Breast epithelium (tissue), 4 donors: ENCODE data around the gene WDR72. TPM values are rescaled to one million over a fixed set of nuclear protein-coding genes. Genes with fewer than 3 reads are reported as not detected.

Experiments used
- DNase-seq, 2 donors: peaks; one replicate each; pipeline ENCODE4 v3.0.0-alpha.2; 2019; ENCODE audit warnings: low spot score in 2 of 2
- H3K27ac ChIP-seq, 2 donors: fragments of 200-600 bp; sonication (generic) in 1 of 2; one replicate each; pipeline ENCODE4 v1.5.1; 2016 to 2019; ENCODE audit warnings: mild to moderate bottlenecking in 1 of 2
- H3K27me3 ChIP-seq, 2 donors: fragments of 200-600 bp; sonication (generic) in 1 of 2; one replicate each; pipeline versions ENCODE4 v1.5.1 to v1.6.0; 2017 to 2019; ENCODE audit warnings: control low read depth in 1 of 2, mild to moderate bottlenecking in 1 of 2
- H3K36me3 ChIP-seq: fragments of 200-600 bp; one replicate; pipeline ENCODE4 v1.5.1; 2019
- H3K4me1 ChIP-seq, 2 donors: fragments of 200-600 bp; sonication (generic); one replicate each; pipeline ENCODE4 v1.5.1; 2016 to 2019; ENCODE audit warnings: control low read depth in 1 of 2
- H3K4me3 ChIP-seq, 3 donors: fragments of 200-600 bp; sonication (generic); 1 replicate in 2 of 3; 2 replicates in 1 of 3; pipeline ENCODE4 v1.5.1; 2016 to 2019; ENCODE audit warnings: mild to moderate bottlenecking in 3 of 3, moderate library complexity in 2 of 3
- H3K9me3 ChIP-seq, 2 donors: fragments of 200-600 bp; sonication (generic) in 1 of 2; one replicate each; pipeline ENCODE4 v1.5.1; 2016 to 2019; ENCODE audit warnings: control low read depth in 1 of 2
- POLR2A ChIP-seq: fragments of 450-650 bp; IDR thresholded peaks from one replicate; pipeline ENCODE4 v1.6.1; 2016; ENCODE audit warnings: antibody characterized with exemption, mild to moderate bottlenecking, moderate library complexity
- POLR2AphosphoS5 ChIP-seq, 3 donors: sonication (generic); formaldehyde crosslinking; IDR thresholded peaks; one replicate each; pipeline ENCODE4 v1.6.1; 2017; ENCODE audit warnings: antibody characterized with exemption in 3 of 3
- intact Hi-C: fragments of 100-400 bp; cut with DNase I; formaldehyde crosslinking; loops from one replicate; pipeline ENCODE4 v1.15.1; 2023; ENCODE audit warnings: low total_unique reads
- total RNA-seq, 3 donors: library from RNA; depleted of rRNA; stranded (reverse); fragments of >200 nt; gene quantifications; one replicate each; pipeline ENCODE4 v1.1.0, GENCODE V29; 2016
- TF ChIP-seq, protein P1 (sequence below), 3 donors: fragments of 450-650 bp; IDR thresholded peaks; one replicate each; pipeline ENCODE4 v1.5.1; 2016 to 2017; ENCODE audit warnings: antibody characterized with exemption in 3 of 3, mild to moderate bottlenecking in 3 of 3, moderate library complexity in 3 of 3

WDR72 gene
- total RNA-seq, 3 donors from 2014 or later = 0.66 to 1.2 TPM; not detected in 1

DNA sequence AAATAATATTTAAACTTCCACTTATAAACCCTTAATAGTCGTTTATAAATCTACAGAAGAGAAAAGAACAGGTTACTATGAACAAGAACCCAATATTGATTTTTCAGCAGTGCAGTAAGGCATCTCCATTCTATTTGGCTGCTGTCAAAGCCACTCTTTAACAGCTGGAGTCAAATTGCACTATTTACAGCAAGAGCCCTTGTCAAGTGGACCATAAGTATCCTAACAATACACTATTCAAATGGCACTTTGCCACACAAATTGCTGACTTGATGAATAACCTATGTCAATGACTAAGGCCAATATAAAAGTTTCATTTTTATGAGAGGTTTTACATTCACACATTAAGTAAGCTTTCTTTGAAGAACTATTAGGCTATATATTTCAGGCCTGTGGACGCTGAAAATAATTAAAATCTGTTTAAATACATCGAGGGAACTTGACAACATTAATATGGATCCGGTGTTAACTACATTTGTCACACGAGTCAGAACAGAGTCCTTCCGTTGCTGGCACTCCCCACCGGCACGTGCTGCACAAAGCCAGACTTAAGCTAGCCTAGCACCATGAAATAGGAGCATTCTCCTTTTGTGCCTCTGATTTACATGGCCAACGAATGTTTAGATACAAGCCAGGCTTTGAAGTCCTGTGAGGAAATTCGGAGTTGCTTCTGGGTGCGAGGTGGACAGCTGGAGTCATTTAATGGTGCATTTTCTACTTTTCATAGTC is 100.5 kb downstream of the WDR72 start:
- Histone ChIP-seq H3K4me3 (no peak overlapping the region), H3K27me3 (no peaks in the 10 kb centered on the region), H3K36me3 (no peaks in the 10 kb centered on the region), H3K27ac (no peak overlapping the region), H3K9me3 (no peaks in the 10 kb centered on the region), H3K4me1 (no peaks in the 10 kb centered on the region)
- intact Hi-C loops = no loop called here
- TF ChIP-seq POLR2AphosphoS5 (IDR thresholded peaks at IDR 0.05) = no peak
- TF ChIP-seq, protein P1, sequence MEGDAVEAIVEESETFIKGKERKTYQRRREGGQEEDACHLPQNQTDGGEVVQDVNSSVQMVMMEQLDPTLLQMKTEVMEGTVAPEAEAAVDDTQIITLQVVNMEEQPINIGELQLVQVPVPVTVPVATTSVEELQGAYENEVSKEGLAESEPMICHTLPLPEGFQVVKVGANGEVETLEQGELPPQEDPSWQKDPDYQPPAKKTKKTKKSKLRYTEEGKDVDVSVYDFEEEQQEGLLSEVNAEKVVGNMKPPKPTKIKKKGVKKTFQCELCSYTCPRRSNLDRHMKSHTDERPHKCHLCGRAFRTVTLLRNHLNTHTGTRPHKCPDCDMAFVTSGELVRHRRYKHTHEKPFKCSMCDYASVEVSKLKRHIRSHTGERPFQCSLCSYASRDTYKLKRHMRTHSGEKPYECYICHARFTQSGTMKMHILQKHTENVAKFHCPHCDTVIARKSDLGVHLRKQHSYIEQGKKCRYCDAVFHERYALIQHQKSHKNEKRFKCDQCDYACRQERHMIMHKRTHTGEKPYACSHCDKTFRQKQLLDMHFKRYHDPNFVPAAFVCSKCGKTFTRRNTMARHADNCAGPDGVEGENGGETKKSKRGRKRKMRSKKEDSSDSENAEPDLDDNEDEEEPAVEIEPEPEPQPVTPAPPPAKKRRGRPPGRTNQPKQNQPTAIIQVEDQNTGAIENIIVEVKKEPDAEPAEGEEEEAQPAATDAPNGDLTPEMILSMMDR (IDR thresholded peaks at IDR 0.05) = no peak
- TF ChIP-seq POLR2A = no peak
- DNase-seq = no peak

DNA sequence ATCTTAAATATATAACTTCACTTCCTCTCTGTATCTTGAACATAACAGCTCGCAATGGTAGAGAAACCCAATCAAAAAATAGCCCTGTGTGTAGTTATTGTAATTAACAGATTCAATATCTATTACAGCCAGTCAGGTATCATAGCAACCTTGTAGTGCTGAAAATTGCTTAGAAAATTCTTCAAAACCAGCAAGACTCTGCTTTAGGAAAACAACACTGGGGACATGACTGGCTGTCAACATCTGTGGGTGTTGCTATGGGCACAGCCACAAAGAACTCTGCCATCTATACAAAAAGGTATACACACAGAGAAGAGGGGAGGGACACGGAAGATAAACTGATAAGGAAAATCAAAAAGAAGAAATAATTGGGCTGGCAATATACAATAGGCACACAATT is 101.2 kb downstream of the WDR72 start:
- Histone ChIP-seq H3K36me3 (no peaks in the 10 kb centered on the region), H3K4me3 (no peak overlapping the region), H3K4me1 (no peaks in the 10 kb centered on the region), H3K27ac (no peak overlapping the region), H3K27me3 (no peaks in the 10 kb centered on the region), H3K9me3 (no peaks in the 10 kb centered on the region)
- intact Hi-C loops = no loop called here
- TF ChIP-seq POLR2A (no peak), POLR2AphosphoS5 (IDR thresholded peaks at IDR 0.05) (no peak)
- TF ChIP-seq, protein P1 (IDR thresholded peaks at IDR 0.05) = no peak
- DNase-seq = no peak

DNA sequence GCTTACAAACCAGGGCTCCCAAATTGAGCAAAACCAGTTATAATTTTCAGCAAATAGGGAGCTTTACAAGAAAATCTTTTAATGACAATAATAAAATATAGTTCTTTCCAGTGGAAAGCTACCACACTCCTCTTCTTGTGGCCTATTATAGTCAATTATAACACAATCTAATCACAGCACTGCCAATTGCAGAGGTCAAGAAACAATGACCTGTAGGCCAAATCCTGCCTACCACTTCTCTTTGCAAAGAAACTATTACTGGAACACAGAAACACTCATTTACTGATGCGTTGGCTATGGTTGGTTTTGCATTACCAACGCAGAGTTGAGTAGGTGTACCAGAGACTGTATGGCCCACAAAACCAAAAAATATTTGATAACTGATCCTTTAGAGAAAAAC is 110.5 kb downstream of the WDR72 start:
- Histone ChIP-seq H3K36me3 (no peaks in the 10 kb centered on the region), H3K27me3 (no peaks in the 10 kb centered on the region), H3K27ac (no peak overlapping the region), H3K4me1 (no peaks in the 10 kb centered on the region), H3K9me3 (no peaks in the 10 kb centered on the region), H3K4me3 (no peak overlapping the region)
- TF ChIP-seq POLR2A (no peak), POLR2AphosphoS5 (IDR thresholded peaks at IDR 0.05) (no peak)
- TF ChIP-seq, protein P1 (IDR thresholded peaks at IDR 0.05) = no peak
- intact Hi-C loops = no loop called here
- DNase-seq = no peak

DNA sequence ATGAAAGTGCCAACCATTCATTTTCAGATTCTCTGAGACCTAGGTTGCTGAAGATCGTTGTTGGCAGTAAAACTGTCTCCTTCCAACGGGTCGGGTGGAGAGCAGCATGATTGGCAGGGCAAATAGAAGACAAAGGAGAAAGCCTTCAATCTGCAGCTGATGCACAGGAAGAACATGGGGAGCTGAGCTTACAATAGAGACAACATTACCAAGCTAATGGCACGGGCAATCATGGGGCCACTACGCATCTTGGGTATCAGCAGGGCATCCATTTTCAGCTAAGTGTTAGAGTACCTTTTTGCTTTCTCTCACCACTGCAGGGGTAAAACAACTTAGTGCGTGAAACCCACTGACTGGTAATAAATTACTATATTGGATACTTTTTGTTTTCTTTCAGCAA is 114.8 kb downstream of the WDR72 start:
- no peak for DNase-seq
- no peaks in the 10 kb centered on the region for H3K36me3 ChIP-seq
- no peak for TF ChIP-seq POLR2AphosphoS5 (IDR thresholded peaks at IDR 0.05)
- TF ChIP-seq, protein P1 (IDR thresholded peaks at IDR 0.05) = no peak
- H3K27me3 ChIP-seq = no peaks in the 10 kb centered on the region
- no peak overlapping the region for H3K4me3 ChIP-seq
- H3K9me3 ChIP-seq = no peaks in the 10 kb centered on the region
- intact Hi-C loops = no loop called here
- H3K27ac ChIP-seq = no peak overlapping the region
- H3K4me1 ChIP-seq = no peaks in the 10 kb centered on the region

DNA sequence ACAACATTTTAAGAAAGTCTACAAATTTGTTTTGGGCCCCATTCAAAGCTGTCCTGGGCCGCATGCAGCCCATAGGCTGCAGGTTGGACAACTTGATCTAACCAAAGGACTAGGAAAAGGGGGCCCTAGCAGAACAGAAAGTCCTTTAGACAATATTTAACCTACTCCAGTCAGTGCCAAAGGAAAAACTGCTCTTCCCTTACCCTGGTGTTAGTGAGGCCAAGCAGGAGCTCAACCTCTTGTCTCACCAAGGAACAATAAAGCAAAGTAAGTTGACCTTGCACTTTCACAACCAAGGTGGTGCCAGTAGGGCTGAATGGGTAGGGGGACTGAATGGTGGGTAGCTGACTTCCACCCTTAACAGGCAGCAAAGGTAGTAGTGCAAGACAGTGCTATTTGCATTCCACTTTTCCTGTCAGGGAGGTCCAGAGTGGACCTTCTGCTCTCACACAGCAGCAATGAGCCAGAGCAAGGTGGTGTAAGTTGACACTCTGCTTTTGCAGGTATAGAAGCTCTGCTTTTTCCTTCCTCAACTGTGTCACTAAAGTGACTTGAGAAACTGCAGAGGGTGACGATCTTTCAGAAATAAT is 124.9 kb downstream of the WDR72 start:
- Histone ChIP-seq H3K9me3 (peaks cover 8 to 12% of the 10 kb centered on the region in 2 donors), H3K4me1 (no peaks in the 10 kb centered on the region), H3K4me3 (no peak overlapping the region), H3K36me3 (no peaks in the 10 kb centered on the region), H3K27me3 (no peaks in the 10 kb centered on the region), H3K27ac (no peak overlapping the region)
- DNase-seq = no peak
- intact Hi-C loops = no loop called here
- TF ChIP-seq POLR2AphosphoS5 (IDR thresholded peaks at IDR 0.05) (no peak), POLR2A (no peak)
- TF ChIP-seq, protein P1 (IDR thresholded peaks at IDR 0.05) = no peak
